Mesenchymal stem cell (in vitro differentiated cells and primary cell): Measurements from ENCODE around the gene POLR3A.

ENCODE experiments used
- DNase-seq: peaks from one replicate; pipeline ENCODE4 v3.0.0-alpha.2; 2013
- H2AFZ ChIP-seq: one replicate; pipeline ENCODE4 v1.6.1; 2013; ENCODE audit warnings: low read depth, mild to moderate bottlenecking, control low read depth, inconsistent platforms, low read length, moderate library complexity
- H2AK5ac ChIP-seq: 2 replicates; pipeline ENCODE4 v1.6.1; 2013; ENCODE audit warnings: low read length, moderate library complexity, mild to moderate bottlenecking, inconsistent platforms; ENCODE audit not compliant: severe bottlenecking
- H2BK120ac ChIP-seq: one replicate; pipeline ENCODE4 v1.6.1; 2013; ENCODE audit warnings: low read depth, mild to moderate bottlenecking, inconsistent platforms, low read length, moderate library complexity
- H2BK12ac ChIP-seq, 2 experiments: one replicate each; pipeline ENCODE4 v1.6.1; 2013; ENCODE audit warnings: inconsistent platforms in 2 of 2, low read length in 2 of 2, mild to moderate bottlenecking in 2 of 2, moderate library complexity in 2 of 2, control low read depth in 1 of 2
- H2BK15ac ChIP-seq: one replicate; pipeline ENCODE4 v1.6.1; 2013; ENCODE audit warnings: mild to moderate bottlenecking, low read depth, inconsistent platforms; ENCODE audit not compliant: poor library complexity, severe bottlenecking
- H2BK5ac ChIP-seq: 2 replicates; pipeline ENCODE4 v1.6.1; 2013; ENCODE audit warnings: low read depth, mild to moderate bottlenecking, low read length, control low read depth, inconsistent platforms; ENCODE audit not compliant: poor library complexity, severe bottlenecking
- H3K14ac ChIP-seq, 2 experiments: one replicate each; pipeline ENCODE4 v1.6.1; 2013; ENCODE audit warnings: inconsistent platforms in 2 of 2, low read length in 2 of 2, control low read depth in 1 of 2, mild to moderate bottlenecking in 1 of 2, moderate library complexity in 1 of 2
- H3K18ac ChIP-seq, 2 experiments: one replicate each; pipeline ENCODE4 v1.6.1; 2013; ENCODE audit warnings: inconsistent platforms in 2 of 2, low read length in 2 of 2, control low read depth in 1 of 2, low read depth in 1 of 2, mild to moderate bottlenecking in 1 of 2
- H3K23ac ChIP-seq, 2 experiments: one replicate each; pipeline ENCODE4 v1.6.1; 2013; ENCODE audit warnings: inconsistent platforms in 2 of 2, low read length in 2 of 2, mild to moderate bottlenecking in 2 of 2, moderate library complexity in 2 of 2, control low read depth in 1 of 2
- H3K27ac ChIP-seq: 2 replicates; pipeline ENCODE4 v1.5.1; 2013; ENCODE audit warnings: mild to moderate bottlenecking, moderate library complexity, low read length, control low read depth, inconsistent platforms; ENCODE audit not compliant: poor library complexity, severe bottlenecking
- H3K27me3 ChIP-seq, 2 experiments: 2 replicates each; pipeline versions ENCODE4 v1.6.1 to v1.7.0; 2013; ENCODE audit warnings: low read length in 2 of 2, mild to moderate bottlenecking in 2 of 2, moderate library complexity in 2 of 2, control low read depth in 1 of 2, inconsistent platforms in 1 of 2; ENCODE audit not compliant: control insufficient read depth in 1 of 2, insufficient read depth in 1 of 2
- H3K36me3 ChIP-seq, 2 experiments: 2 replicates each; pipeline versions ENCODE4 v1.6.1 to v1.7.0; 2013; ENCODE audit warnings: low read length in 2 of 2, control low read depth in 1 of 2, inconsistent platforms in 1 of 2, low read depth in 1 of 2, mild to moderate bottlenecking in 1 of 2; ENCODE audit not compliant: insufficient read depth in 2 of 2, control insufficient read depth in 1 of 2
- H3K4ac ChIP-seq, 2 experiments: one replicate each; pipeline ENCODE4 v1.6.1; 2013; ENCODE audit warnings: inconsistent platforms in 2 of 2, low read length in 2 of 2, mild to moderate bottlenecking in 2 of 2, moderate library complexity in 2 of 2, control low read depth in 1 of 2, low read depth in 1 of 2
- H3K4me1 ChIP-seq: 2 replicates; pipeline ENCODE4 v1.6.1; 2013; ENCODE audit warnings: low read depth, low read length, control low read depth; ENCODE audit not compliant: control insufficient read depth, insufficient read depth
- H3K4me2 ChIP-seq: 2 replicates; pipeline ENCODE4 v1.6.1; 2013; ENCODE audit warnings: low read length, mild to moderate bottlenecking, inconsistent platforms; ENCODE audit not compliant: poor library complexity, severe bottlenecking
- H3K4me3 ChIP-seq, 2 experiments: 2 replicates each; pipeline versions ENCODE4 v1.5.1 to v1.7.0; 2013; ENCODE audit warnings: low read length in 2 of 2, mild to moderate bottlenecking in 2 of 2, control low read depth in 1 of 2, low read depth in 1 of 2; ENCODE audit not compliant: insufficient read depth in 1 of 2
- H3K79me1 ChIP-seq: replicated peaks from 2 replicates; pipeline ENCODE4 v1.6.1; 2013; ENCODE audit warnings: mild to moderate bottlenecking, control low read depth, low read length, inconsistent platforms; ENCODE audit not compliant: poor library complexity, severe bottlenecking
- H3K9ac ChIP-seq: 2 replicates; pipeline ENCODE4 v1.7.0; 2013; ENCODE audit warnings: mild to moderate bottlenecking, low read length, moderate library complexity
- H3K9me3 ChIP-seq: 2 replicates; pipeline ENCODE4 v1.7.0; 2013; ENCODE audit warnings: mild to moderate bottlenecking, low read length; ENCODE audit not compliant: control insufficient read depth
- H4K8ac ChIP-seq: one replicate; pipeline ENCODE4 v1.6.1; 2013; ENCODE audit warnings: inconsistent platforms, mild to moderate bottlenecking, low read length, moderate library complexity
- H4K91ac ChIP-seq: one replicate; pipeline ENCODE4 v1.6.1; 2013; ENCODE audit warnings: mild to moderate bottlenecking, low read length, inconsistent platforms
- WGBS: methylation state at CpG from one replicate; pipeline ENCODE4 v1.1.7; 2013; ENCODE audit warnings: mixed read lengths; 5-methylcytosine and 5-hydroxymethylcytosine counted together

The POLR3A gene

DNA sequence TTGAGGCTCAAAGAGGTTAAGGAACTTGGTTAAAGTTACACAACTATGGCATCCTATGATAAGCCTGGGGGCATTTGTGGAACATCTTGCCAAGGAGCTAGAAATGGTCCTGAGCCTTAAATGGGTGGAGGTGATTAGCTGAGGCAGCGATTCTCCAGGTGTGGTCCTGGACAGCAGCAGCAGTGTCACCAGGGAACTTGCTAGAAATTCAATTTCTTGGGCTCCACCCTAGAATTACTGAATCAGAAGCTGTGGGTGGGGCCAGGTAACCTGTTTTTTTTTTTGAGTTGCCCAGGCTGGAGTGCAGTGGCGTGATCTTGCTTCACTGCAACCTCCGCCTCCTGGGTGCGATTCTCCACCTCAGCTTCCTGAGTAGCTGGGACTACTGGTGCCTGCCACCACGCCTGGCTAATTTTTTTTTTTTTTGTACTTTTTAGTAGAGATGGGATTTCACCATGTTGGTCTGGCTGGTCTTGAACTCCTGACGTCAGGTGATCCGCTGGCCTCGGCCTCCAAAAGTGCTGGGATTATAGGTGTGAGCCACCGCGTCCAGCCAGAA, 17.5 kb upstream of the POLR3A start:
- no peak for DNase-seq
- WGBS, result 70% methylated on average over 10 of the region's 10 CpGs
- H3K9ac ChIP-seq, result no peak overlapping the region
- H2BK15ac ChIP-seq, result no peak overlapping the region
- H2BK12ac ChIP-seq, result no peak overlapping the region
- H3K4ac ChIP-seq, result no peak overlapping the region
- no peak overlapping the region for H2BK120ac ChIP-seq
- H3K36me3 ChIP-seq, result peaks cover 21 to 22% of the 10 kb centered on the region in 2 experiments
- no peak overlapping the region for H3K4me2 ChIP-seq
- H3K79me1 ChIP-seq, result no peaks in the 10 kb centered on the region
- no peak overlapping the region for H2AK5ac ChIP-seq
- no peak overlapping the region for H3K23ac ChIP-seq
- H3K27ac ChIP-seq, result no peak overlapping the region
- H3K27me3 ChIP-seq, result no peaks in the 10 kb centered on the region
- H3K14ac ChIP-seq, result no peak overlapping the region
- H3K4me1 ChIP-seq, result peaks cover 9% of the 10 kb centered on the region
- H2BK5ac ChIP-seq, result no peak overlapping the region
- no peaks in the 10 kb centered on the region for H3K9me3 ChIP-seq
- H2AFZ ChIP-seq, result no peak overlapping the region
- H3K18ac ChIP-seq, result no peak overlapping the region
- H3K4me3 ChIP-seq, result no peak overlapping the region
- no peak overlapping the region for H4K91ac ChIP-seq
- H4K8ac ChIP-seq, result no peak overlapping the region

DNA sequence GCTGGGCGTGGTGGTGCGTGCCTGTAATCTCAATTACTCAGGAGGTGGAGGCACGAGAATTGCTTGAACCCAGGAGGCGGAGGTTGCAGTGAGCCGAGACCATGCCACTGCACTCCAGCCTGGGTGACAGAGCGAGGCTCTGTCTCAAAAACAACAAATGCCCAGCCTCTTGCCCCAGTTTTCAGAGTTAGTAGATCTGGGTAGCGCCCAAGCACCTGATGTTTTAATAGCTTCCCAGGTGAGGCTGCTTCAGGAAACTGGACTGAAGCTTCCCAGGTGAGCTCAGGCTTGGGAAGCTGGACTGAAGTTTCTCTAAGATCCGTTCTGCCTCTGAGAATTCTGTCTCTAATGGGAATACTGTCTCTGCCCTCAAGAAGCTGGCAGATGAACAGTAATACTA, 16.5 kb upstream of the POLR3A start:
- Histone ChIP-seq H3K27me3 (no peaks in the 10 kb centered on the region), H4K8ac (no peak overlapping the region), H2BK15ac (no peak overlapping the region), H3K36me3 (peaks cover 30 to 31% of the 10 kb centered on the region in 2 experiments), H3K18ac (no peak overlapping the region), H4K91ac (no peak overlapping the region), H3K4me2 (no peak overlapping the region), H3K23ac (no peak overlapping the region), H2AK5ac (no peak overlapping the region), H3K4me1 (peaks cover 9% of the 10 kb centered on the region), H3K4ac (no peak overlapping the region), H2BK120ac (no peak overlapping the region), H2BK12ac (no peak overlapping the region), H2BK5ac (no peak overlapping the region), H3K9ac (no peak overlapping the region), H2AFZ (no peak overlapping the region), H3K4me3 (no peak overlapping the region), H3K14ac (no peak overlapping the region), H3K27ac (no peak overlapping the region), H3K9me3 (no peaks in the 10 kb centered on the region), H3K79me1 (peaks cover 4% of the 10 kb centered on the region)
- WGBS, result 98% methylated on average over 7 of the region's 8 CpGs
- no peak for DNase-seq

- no peak for DNase-seq
- peaks cover 8% of the 10 kb centered on the region for H3K79me1 ChIP-seq
- H2AK5ac ChIP-seq, result no peak overlapping the region
- H3K9me3 ChIP-seq, result no peaks in the 10 kb centered on the region
- H3K23ac ChIP-seq, result no peak overlapping the region
- H4K91ac ChIP-seq, result no peak overlapping the region
- H3K27me3 ChIP-seq, result no peaks in the 10 kb centered on the region
- H2BK15ac ChIP-seq, result no peak overlapping the region
- no peak overlapping the region for H2AFZ ChIP-seq
- no peak overlapping the region for H3K4me3 ChIP-seq
- H3K4me1 ChIP-seq, result peaks cover 11% of the 10 kb centered on the region
- H3K9ac ChIP-seq, result no peak overlapping the region
- no peak overlapping the region for H2BK5ac ChIP-seq
- H3K4ac ChIP-seq, result no peak overlapping the region
- no peak overlapping the region for H3K18ac ChIP-seq
- H4K8ac ChIP-seq, result no peak overlapping the region
- no peak overlapping the region for H2BK120ac ChIP-seq
- H3K4me2 ChIP-seq, result no peak overlapping the region
- H3K27ac ChIP-seq, result no peak overlapping the region
- H3K14ac ChIP-seq, result no peak overlapping the region
- WGBS, result 71% methylated on average over 10 of the region's 10 CpGs
- H3K36me3 ChIP-seq, result peaks cover 34 to 36% of the 10 kb centered on the region in 2 experiments
- no peak overlapping the region for H2BK12ac ChIP-seq
Measured at GRCh38 chr10:78045237-78045636, 15.9 kb upstream of the POLR3A start.

GRCh38 chr10:78044699-78045098, 15.4 kb upstream of the POLR3A start:
- no peak overlapping the region for H4K91ac ChIP-seq
- H3K79me1 ChIP-seq, result peaks cover 8% of the 10 kb centered on the region
- WGBS, result 46% methylated on average over 10 of the region's 10 CpGs
- no peak overlapping the region for H2BK5ac ChIP-seq
- no peaks in the 10 kb centered on the region for H3K27me3 ChIP-seq
- no peak overlapping the region for H2AK5ac ChIP-seq
- H3K36me3 ChIP-seq, result peaks cover 32 to 42% of the 10 kb centered on the region in 2 experiments
- no peak overlapping the region for H3K18ac ChIP-seq
- H2BK12ac ChIP-seq, result no peak overlapping the region
- no peak for DNase-seq
- H2AFZ ChIP-seq, result no peak overlapping the region
- H3K9ac ChIP-seq, result no peak overlapping the region
- no peak overlapping the region for H3K14ac ChIP-seq
- no peak overlapping the region for H3K23ac ChIP-seq
- H3K4me2 ChIP-seq, result no peak overlapping the region
- no peak overlapping the region for H3K27ac ChIP-seq
- peaks cover 11% of the 10 kb centered on the region for H3K4me1 ChIP-seq
- no peak overlapping the region for H4K8ac ChIP-seq
- H2BK120ac ChIP-seq, result no peak overlapping the region
- no peak overlapping the region for H3K4me3 ChIP-seq
- no peak overlapping the region for H2BK15ac ChIP-seq
- no peak overlapping the region for H3K4ac ChIP-seq
- no peaks in the 10 kb centered on the region for H3K9me3 ChIP-seq
